GM21619 (cell line): ENCODE data around the gene PTGR1.
A peak's percentile ranks its signal among the peaks of the same experiment; 100 is the strongest.
"Not testable (repeated sequence)": the region's sequence is repeated elsewhere in the genome, so short reads cannot be mapped to it uniquely, and the experiment has no call there.

Experiments
- ATAC-seq: cut with Tn5 transposase; IDR thresholded peaks from one replicate; pipeline ENCODE4 v1.9.1; 2021; ENCODE audit not compliant: unreplicated experiment

Gene PTGR1

DNA sequence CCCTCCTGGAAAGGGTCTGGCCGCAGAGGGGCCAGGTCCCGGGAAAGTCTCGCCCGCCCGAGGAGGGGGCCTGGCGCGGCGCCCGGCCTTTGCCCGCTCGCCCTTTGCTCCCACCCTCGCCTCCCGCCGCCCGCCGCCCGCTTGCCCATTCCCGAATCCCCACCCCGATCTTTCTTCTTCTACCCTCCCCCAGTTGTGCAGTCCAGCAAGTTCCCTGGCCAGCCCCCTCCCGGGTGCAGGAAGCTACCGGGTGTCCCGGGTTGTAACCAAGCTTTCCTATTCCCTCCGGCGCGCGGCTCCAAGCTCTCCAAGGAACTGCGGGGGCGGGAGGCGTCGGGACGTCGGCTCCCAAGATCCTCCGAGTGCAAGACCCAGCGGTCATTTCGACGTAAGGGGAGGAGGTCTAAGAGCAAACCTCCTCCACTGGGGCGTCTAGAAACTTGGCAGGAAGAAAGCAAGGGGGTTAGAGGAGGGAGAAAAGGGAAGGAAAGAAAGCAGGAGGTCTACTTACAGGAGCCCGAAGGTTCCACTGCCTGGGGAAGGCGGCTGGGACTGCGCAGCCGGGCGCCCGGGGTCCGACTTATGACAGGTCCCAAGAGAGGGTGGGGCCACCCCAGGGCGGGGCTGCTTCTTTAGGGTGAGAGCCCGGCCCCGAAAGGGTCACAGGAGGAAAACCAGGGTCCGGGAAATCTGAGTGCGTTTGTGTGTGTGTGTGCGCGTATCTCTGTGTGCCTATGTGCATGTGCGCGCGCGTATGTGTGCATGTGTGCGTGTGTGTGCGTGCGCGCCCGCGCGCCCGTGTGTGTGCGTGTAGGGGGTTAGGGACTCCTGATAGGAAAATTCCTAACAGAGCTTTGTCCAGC, at the start of gene PTGR1:
Gene PTGR1, minus strand, starts transcription at position 556 of the 863 bp plus-strand sequence. CDS start 2,225 bp downstream, outside the sequence.
- no peak for ATAC-seq

DNA sequence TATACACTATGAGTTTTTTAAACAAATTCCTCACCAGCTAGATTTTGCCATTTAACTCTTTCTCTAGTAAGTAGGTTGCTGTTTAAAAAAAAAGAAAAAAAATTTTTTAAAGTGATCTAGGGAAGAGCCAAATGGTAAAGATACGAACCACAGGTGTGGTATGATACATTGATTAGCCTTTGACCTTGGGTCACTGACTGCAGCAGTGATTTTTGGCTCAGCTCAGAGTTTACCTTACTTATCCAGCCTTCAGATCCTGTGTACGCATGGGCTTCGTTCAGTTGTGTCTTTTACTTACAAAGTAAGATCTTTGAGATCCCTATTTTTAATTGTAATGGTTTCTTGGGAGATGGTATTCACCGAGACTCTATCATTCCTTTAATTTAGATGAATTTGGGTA, 49.6 kb upstream of the PTGR1 start:
- no peak for ATAC-seq

DNA sequence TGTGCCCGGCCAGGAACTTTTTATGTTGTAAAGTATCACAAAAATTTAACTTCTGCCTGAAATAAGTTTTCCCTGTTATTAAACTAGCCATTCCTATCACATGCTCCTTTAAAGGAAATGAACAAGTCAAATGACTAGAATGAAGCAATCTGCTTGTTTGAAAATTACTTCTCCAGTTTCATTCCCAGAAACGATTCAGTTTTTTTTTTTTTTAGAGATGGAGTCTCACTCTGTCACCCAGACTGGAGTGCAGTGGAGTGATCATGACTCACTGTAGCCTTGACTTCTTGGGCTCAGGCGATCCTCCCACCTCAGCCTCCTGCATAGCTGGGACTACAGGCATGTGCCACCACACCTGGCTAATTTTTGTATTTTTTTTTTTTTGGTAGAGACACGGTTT, 48.6 kb upstream of the PTGR1 start:
- ATAC-seq: no peak

DNA sequence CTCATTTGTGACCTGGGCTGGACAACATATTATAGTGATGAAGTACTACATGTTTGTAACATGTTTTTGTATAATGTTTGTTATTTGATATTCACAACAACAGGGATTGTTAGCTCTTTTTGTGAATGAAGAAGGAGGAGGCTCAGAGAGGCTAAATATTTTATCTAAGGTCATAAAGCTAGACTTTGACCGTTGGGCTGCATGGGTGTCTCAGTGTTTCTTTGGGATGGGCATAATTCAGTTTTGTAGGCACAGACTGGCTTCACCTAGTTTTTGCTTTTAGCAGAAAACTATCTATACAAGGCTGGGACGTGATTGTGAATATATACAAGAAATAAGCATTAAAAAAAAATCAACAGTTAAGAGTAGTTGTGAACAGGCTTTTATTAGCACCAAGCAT, 47.0 kb upstream of the PTGR1 start:
- ATAC-seq: no peak

DNA sequence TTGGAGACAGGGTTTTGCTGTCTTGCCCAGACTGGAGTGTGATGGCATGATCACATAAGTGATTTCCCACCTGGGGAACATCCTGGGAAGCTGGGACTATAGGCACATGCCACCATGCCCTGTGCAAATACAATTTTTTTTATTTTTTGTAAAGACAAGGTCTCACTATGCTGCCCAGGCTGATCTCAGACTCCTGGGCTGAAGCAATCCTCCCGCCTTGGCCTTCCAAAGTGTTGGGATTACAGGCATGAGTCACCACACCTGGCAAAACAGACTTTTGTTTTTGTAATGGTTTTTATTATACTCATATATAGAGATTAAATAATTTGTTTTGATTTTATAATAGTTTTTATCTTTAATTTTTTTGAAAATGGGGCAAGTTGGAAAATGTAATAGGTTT, 46.4 kb upstream of the PTGR1 start:
- no peak for ATAC-seq

DNA sequence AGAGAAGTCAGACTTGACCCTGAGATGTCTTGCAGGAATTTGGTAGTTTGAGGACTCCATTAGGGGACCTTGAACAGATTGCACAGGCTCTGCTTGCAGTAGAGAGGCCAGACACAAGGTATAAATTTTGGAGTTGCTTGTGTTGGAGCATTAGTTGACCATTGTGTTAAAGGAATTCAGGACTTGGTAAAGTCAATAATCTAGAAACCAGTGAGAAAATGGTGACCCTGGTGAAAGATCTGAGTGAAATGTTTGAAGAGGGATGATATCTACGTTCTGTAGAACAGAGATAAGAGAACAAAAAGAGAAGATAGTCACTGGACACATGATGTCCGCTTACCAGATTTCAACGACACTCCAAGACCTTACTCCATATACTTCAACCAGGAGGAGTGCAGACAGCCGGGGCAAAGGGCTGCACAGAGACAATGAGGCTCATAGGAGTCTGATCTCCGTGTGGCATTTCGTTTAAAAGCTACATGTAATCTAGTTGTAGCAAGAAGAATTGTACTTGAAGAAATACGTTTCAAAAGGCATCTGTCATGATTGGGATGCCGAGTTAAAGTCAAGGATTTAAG, 44.8 kb upstream of the PTGR1 start:
- no peak for ATAC-seq

DNA sequence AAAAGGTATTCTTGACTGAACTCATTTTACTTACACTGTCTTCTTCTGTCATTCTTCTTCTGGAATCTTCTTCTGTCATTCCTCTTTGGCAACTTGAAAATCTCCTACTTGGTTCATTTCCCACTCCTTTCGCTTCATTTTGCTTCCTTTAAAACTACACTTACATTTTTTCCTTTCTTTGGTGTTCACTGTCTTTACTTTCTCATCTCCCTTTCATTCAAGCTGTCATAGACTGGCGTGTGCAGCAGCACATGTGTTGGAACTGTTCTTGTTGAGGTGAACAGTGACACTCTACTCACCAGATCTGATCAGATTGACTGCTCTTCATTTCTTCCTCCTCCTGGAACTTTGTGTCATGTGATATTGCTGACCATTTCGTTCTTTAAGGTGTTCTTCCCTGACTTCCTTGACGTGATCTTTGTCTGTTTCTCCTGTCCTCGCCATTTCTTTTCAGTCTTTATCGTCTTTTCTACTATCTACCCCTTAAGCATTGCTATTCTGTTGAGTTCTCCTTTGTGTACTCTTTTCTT, 38.0 kb upstream of the PTGR1 start:
- ATAC-seq: no peak

DNA sequence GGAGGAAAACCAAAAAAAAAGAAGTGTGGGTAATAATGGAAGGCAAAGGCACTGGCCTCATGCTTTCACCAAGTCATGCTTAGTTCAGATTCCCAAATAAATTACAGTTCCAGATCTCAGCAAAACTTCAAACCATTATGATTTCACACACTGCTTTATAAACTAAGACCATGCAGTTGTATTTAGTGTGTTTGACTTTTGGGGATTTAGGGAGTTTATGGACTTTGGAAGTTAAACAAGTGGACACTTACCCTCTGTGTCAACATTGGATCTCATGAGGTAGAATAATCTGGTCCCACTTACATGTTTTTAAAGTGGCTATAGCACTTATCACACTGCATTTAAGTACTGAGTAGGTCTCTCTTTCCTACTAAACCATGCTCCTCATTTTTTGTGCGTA, 35.4 kb upstream of the PTGR1 start:
- no peak for ATAC-seq

DNA sequence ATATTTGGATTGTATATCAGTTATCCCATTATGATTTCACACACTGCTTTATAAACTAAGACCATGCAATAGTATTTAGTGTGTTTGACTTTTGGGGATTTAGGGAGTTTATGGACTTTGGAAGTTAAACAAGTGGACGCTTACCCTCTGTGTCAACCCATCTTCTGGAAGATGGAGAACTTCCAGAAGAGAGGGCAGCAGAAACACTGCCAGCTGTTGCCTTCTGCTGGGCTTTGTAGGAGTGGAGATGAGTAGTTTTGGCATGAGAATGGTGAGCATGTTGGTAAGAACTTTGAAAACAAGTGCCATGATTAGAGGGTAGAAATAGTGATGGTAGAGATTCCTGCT, 33.9 kb upstream of the PTGR1 start:
- ATAC-seq: no peak

DNA sequence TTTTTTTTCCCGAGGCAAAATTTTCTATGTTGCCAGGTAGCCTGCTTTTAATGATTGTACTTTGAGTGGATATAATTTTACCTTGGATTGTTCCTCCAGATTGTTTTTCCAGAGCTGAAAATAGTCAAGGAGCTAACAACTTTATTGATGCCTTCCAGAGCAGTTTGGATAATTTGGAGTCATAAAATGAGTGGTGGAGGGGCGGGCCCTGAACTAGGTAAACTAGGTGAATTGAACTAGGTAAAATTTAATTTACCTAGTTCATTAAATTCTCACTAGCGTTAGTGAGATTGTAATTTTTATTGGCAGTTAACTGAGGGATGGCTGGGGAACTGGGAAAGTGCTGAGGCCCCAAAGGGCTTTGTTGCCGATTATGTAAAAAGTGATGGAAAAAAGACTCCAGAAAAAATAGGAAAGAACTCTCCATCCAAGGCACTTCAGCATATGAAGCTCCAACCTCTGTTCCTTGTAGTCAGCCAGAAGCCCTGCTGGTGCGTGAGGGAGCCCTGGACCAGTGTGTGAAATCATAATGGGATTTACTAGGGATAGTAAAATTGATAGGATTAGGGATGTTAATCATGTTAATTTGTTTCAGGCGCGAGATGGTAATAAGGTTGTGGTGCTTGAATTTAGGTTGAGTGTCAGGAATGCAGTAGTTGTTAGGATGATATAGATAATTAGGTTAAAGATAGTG, 33.4 kb upstream of the PTGR1 start:
- ATAC-seq: no peak

DNA sequence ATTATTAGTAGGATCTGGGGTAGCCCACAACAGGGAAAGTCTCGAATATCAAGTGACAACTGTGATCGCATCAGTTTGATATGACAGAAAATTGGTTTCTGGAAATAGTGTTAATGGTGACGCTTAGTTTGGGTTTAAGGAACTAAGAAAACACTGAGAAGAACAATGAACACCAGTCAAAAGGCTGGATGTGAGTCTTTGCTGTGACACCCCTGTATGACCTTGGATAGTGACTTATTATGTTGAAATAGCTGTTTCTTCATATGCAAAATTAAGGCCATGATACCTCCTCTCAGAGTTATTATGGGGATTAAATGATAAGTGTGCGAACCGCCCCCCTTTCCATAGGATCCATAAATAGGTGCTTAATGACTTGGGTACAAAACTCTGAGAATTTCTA, 32.6 kb upstream of the PTGR1 start:
- no peak for ATAC-seq

DNA sequence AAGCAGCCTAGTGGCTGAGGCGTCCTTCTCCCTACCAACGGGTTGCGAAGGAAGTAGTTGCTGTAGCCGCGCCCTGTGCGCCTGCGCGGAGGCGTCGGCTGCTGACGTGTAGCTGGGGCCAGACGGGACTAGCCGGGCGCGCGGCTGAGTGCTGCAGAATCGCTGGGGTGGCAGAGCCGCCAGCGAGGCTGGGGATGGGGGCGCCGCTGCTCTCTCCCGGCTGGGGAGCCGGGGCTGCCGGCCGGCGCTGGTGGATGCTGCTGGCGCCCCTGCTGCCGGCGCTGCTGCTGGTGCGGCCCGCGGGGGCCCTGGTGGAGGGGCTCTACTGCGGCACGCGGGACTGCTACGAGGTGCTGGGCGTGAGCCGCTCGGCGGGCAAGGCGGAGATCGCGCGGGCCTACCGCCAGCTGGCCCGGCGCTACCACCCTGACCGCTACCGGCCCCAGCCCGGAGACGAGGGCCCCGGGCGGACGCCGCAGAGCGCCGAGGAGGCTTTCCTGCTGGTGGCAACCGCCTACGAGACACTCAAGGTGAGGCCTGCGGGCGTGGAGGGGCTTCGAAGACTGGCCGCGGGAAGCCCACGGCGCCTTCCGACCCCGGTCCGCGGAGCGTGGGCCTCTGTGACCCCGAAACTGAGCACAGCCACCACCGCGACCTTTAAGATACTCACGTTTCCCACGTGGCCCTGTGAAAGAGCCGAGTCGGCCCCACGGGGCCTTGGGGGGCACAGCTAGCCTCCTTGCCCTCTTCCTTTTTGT, 31.9 kb upstream of the PTGR1 start, which contains the start of gene DNAJC25:
Gene DNAJC25, plus strand, starts transcription at position 121 of the 758 bp plus-strand sequence. Its CDS starts 74 bp downstream, at position 195.
- peak; percentile 98 for ATAC-seq

DNA sequence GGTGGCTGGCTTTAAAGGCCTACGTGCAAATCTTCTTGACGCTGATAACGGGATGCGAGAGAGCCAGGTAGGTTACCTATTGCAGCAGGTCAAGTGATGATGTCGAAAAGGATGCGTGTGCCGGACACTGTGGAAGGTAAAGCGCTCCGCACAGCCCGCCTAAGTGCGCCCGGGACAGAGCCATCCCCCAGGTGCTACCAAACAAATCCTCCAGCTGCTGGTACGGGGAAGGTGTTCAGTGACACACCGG, 31.4 kb upstream of the PTGR1 start:
- ATAC-seq: no peak

DNA sequence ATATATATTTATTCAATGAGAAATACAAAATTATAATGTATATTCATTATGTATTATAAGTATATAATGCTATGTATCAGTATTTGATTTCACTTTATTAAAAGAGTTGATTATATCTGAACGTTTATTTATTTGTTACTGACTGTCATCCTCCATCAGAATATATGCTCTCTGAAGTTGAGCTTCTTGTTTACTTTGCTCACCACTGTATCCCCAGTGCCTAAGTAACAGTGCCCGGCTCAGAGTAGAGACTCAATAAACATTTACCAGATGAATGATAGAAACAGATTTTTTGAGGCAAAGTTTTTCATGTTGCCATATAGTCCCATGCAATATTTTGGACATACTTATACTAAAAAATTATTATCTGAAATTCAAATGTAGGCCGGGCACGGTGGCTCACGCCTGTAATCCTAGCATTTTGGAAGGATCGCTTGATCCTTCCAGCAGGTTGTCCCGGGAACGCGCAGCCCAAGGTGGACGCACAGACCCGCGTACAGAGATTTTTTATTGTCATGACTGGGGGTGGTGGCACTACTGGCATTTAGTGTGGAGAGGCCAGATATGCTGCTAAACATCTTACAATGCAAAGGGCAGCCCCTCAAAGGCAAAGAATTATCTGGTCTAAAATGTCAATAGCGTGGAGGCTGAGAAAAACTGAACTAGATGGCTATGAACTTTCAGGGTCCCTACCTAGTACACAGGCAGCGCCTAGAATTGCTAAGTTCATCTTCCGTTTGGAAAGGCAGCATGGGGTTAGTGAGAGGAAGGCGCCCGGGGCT, 30.9 kb upstream of the PTGR1 start:
- ATAC-seq: peak; percentile 23

DNA sequence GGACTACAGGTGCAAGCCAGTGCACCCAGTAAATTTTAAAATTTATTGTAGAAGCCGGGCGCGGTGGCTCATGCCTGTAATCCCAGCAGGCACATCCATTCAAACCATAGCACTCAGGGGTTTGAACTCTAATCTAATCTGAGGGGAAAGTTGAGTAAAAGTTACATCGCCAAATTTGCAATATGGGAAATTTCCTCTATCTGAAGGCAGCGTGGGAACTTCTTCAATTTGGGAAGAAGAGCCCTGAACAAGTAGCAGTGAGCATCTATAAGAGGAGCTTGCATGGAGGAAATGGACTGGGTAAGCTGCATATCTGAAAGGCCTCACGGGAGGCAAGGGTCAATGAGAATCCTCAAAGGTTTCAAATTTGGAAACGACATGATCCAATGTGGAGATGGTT, 29.0 kb upstream of the PTGR1 start:
- ATAC-seq: no peak

DNA sequence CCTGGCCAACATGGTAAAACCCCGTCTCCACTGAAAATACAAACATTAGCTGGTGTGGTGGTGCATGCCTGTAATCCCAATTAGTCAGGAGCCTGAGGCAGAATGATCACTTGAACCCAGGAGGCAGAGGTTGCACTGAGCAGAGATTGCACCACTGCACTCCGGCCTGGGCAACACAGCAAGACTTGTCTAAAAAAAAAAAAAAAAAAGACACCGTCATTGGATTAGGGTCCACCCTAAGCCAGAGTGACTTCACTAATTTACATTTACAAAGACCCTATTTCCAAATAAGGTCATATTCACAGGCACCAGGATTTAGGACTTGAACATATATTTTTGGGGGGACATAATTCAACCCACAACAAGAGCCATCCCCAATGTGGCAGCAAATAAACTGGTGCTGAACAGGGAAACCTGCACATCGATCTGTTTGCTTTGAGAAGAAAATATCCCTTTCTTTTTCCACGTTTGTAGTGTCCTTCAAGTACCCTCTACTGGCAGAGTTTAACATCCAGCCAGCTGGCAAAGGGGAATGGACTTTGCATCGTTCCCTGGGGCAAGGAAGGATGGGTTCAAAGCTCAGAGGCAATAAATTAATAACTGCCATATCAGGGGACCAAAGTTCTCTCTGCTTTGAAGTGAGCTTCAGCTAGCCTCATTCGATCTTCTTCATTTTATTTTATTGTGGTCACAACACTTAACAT, 28.0 kb upstream of the PTGR1 start:
- ATAC-seq: no peak

DNA sequence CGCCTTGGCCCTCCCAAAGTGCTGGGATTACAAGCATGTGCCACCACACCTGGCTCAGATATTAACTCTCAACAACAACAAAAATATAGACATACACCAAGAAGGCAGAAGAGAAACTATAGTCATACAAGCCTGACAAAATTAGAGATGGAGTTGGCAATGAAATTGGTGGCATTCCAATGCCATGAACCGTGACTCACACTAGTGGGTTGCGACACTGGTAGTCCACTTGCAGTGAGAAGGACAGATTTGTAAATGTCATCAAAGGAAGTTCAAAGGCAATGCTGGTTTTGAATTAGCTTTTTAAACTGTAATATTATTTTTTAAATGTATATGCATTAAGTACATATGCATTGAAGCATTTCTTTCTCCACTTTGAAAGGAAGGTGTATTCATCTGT, 23.2 kb upstream of the PTGR1 start:
- no peak for ATAC-seq

DNA sequence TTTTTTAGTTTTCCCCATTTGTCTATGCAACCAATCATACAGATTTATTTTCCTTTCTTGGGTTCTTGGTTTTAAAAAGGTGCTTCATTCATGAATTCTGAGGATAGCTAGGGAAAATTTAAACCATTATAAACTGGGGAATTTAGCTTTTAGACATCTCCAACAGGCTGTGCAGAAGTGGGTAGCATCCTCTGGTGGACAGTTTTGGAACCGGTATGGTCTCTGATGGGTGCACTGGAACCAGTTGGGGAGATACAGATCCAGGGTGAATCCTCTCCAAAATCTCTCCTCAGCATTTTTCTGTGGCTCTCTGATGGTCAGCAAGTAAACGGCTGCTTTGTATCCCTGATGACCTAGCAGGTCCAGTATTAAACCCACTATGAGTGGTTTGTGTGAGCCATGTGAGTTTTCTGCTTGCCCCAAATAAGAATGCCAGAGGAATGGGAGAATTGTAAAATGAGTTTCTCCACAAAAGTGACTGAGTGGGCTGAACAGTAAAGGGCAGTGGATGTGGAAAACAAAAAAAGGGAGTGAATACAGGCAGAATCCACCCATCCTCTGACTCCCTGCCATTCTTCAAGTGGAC, 22.5 kb upstream of the PTGR1 start:
- ATAC-seq: no peak

DNA sequence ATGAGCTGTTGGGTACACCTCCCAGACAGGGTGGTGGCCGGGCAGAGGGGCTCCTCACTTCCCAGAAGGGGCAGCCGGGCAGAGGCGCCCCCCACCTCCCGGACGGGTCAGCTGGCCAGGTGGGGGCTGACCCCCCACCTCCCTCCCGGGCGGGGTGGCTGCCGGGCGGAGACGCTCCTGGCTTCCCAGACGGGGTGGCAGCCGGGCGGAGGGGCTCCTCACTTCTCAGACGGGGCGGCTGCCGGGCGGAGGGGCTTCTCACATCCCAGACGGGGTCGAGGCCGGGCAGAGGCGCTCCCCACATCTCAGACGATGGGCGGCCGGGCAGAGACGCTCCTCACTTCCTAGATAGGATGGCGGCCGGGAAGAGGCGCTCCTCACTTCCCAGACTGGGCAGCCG, 17.9 kb upstream of the PTGR1 start:
- not testable (repeated sequence) for ATAC-seq

DNA sequence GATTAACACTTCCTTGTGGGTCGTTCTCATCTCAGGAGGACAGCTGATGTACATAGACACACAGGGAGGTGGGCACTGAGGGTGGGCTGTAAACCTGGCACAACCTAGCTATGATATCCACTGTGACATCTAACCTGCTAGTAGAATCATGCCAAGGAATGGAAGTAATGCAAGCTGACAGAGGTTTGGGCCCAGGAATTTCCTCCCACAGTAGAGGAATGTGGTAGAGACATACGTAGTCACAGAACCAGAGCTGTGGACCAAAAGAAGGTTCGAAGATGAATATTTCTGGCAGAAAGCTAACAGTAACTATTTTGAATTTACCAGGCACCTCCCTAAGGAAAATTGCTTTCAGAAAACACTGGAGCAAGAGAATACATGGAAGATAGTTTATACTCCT, 16.5 kb upstream of the PTGR1 start:
- ATAC-seq: no peak
